IMR-90 (cell line): ENCODE results near the gene MAP4K1. TPM values are rescaled to one million over a fixed set of nuclear protein-coding genes. Genes with fewer than 3 reads are reported as not detected.

Experiments
- ATAC-seq: fragments of 200-7000 bp; cut with Tn5 transposase; 2 replicates; pipeline ENCODE4 v1.9.1; 2020; ENCODE audit warnings: low read depth, mild to moderate bottlenecking, moderate library complexity
- BruUV-seq: library from RNA; stranded (reverse); fragments of 400-500 nt; replicated peaks from 2 replicates; lab custom pipeline; 2021; lab: Mats Ljungman, UMichigan
- CTCF ChIA-PET: fragments of 300-600 bp; formaldehyde crosslinking; extraction: SDS; loops from one replicate; lab custom pipeline; 2021; ENCODE audit warnings: antibody characterized with exemption; lab: Yijun Ruan, JAX
- POLR2A ChIA-PET: fragments of 300-600 bp; sonication (Branson Sonifier 250); formaldehyde crosslinking; loops from one replicate; lab custom pipeline; 2022; ENCODE audit warnings: antibody characterized with exemption; ENCODE audit not compliant: unreplicated experiment; lab: Charles Lee
- DNase-seq: peaks from one replicate; pipeline ENCODE4 v3.0.0; 2013
- H2AFZ ChIP-seq: replicated peaks from 2 replicates; pipeline ENCODE3; 2013; ENCODE audit warnings: low read length, mild to moderate bottlenecking; ENCODE audit not compliant: poor library complexity
- H2AK5ac ChIP-seq: 2 replicates; pipeline ENCODE4 v1.6.1; 2013; ENCODE audit warnings: low read depth, low read length, inconsistent platforms
- H2AK9ac ChIP-seq: replicated peaks from 2 replicates; pipeline ENCODE3; 2013; ENCODE audit warnings: mild to moderate bottlenecking, low read depth, low read length, moderate library complexity; ENCODE audit not compliant: poor library complexity
- H2BK120ac ChIP-seq: 2 replicates; pipeline ENCODE4 v1.6.1; 2013; ENCODE audit warnings: low read depth, low read length, inconsistent platforms
- H2BK15ac ChIP-seq: 3 replicates; pipeline ENCODE4 v1.6.1; 2013; ENCODE audit warnings: low read depth, low read length, inconsistent platforms
- H2BK20ac ChIP-seq: 2 replicates; pipeline ENCODE4 v1.6.1; 2013; ENCODE audit warnings: low read depth, mild to moderate bottlenecking, inconsistent platforms, low read length, moderate library complexity
- H2BK5ac ChIP-seq: 2 replicates; pipeline ENCODE4 v1.6.1; 2013; ENCODE audit warnings: mild to moderate bottlenecking, low read depth, low read length, inconsistent platforms; ENCODE audit not compliant: poor library complexity, severe bottlenecking
- H3K14ac ChIP-seq: replicated peaks from 2 replicates; pipeline ENCODE4 v1.6.1; 2013; ENCODE audit warnings: low read depth, low read length, inconsistent platforms
- H3K18ac ChIP-seq: 2 replicates; pipeline ENCODE4 v1.6.1; 2013; ENCODE audit warnings: low read depth, low read length, control low read depth
- H3K23ac ChIP-seq: 2 replicates; pipeline ENCODE4 v1.6.1; 2013; ENCODE audit warnings: low read depth, low read length, inconsistent platforms
- H3K27ac ChIP-seq: 2 replicates; pipeline ENCODE4 v1.5.1; 2013; ENCODE audit warnings: mild to moderate bottlenecking, control low read depth, low read length; ENCODE audit not compliant: insufficient read depth
- H3K27me3 ChIP-seq: 2 replicates; pipeline ENCODE4 v1.6.1; 2013; ENCODE audit warnings: low read length; ENCODE audit not compliant: control insufficient read depth, insufficient read depth
- H3K36me3 ChIP-seq: 2 replicates; pipeline ENCODE4 v1.6.1; 2013; ENCODE audit warnings: low read length, mixed read lengths; ENCODE audit not compliant: control insufficient read depth, insufficient read depth
- H3K4ac ChIP-seq: 2 replicates; pipeline ENCODE4 v1.6.1; 2013; ENCODE audit warnings: low read depth, low read length, inconsistent platforms
- H3K4me1 ChIP-seq: 2 replicates; pipeline ENCODE4 v1.6.1; 2013; ENCODE audit warnings: low read length, mixed read lengths; ENCODE audit not compliant: control insufficient read depth, insufficient read depth
- H3K4me2 ChIP-seq: 2 replicates; pipeline ENCODE4 v1.6.1; 2013; ENCODE audit warnings: low read depth, mild to moderate bottlenecking, control low read depth, low read length, moderate library complexity
- H3K4me3 ChIP-seq: 2 replicates; pipeline ENCODE4 v1.5.1; 2013; ENCODE audit warnings: low read depth, mild to moderate bottlenecking, control low read depth, low read length, moderate library complexity; ENCODE audit not compliant: insufficient read depth
- H3K56ac ChIP-seq: 2 replicates; pipeline ENCODE4 v1.6.1; 2013; ENCODE audit warnings: low read length, inconsistent platforms; ENCODE audit not compliant: insufficient read depth; ENCODE audit errors: extremely low read depth
- H3K79me1 ChIP-seq, 2 experiments: 2 replicates each; pipeline ENCODE4 v1.6.1; 2013; ENCODE audit warnings: low read length in 2 of 2, inconsistent platforms in 1 of 2, low read depth in 1 of 2
- H3K9ac ChIP-seq: 2 replicates; pipeline ENCODE4 v1.6.1; 2013; ENCODE audit warnings: low read depth, low read length, control low read depth
- H3K9me1 ChIP-seq: 2 replicates; pipeline ENCODE4 v1.6.1; 2013; ENCODE audit warnings: low read length, inconsistent platforms; ENCODE audit not compliant: insufficient read depth
- H3K9me3 ChIP-seq: 2 replicates; pipeline ENCODE4 v1.6.1; 2013; ENCODE audit warnings: low read length; ENCODE audit not compliant: control insufficient read depth, insufficient read depth
- H4K20me1 ChIP-seq: 2 replicates; pipeline ENCODE4 v1.6.1; 2013; ENCODE audit warnings: low read length, inconsistent platforms; ENCODE audit not compliant: insufficient read depth
- H4K5ac ChIP-seq: 2 replicates; pipeline ENCODE4 v1.6.1; 2013; ENCODE audit warnings: mild to moderate bottlenecking, low read depth, low read length, control low read depth
- H4K8ac ChIP-seq, 2 experiments: 2 replicates each; pipeline ENCODE4 v1.6.1; 2013; ENCODE audit warnings: low read depth in 2 of 2, low read length in 2 of 2, control low read depth in 1 of 2, inconsistent platforms in 1 of 2
- H4K91ac ChIP-seq: 2 replicates; pipeline ENCODE4 v1.6.1; 2013; ENCODE audit warnings: low read depth, low read length, inconsistent platforms; ENCODE audit not compliant: insufficient read depth
- CHD1 ChIP-seq: IDR thresholded peaks from 2 replicates; pipeline ENCODE4 v1.6.1; 2012; ENCODE audit warnings: low read depth, low read length, improper control_type of control experiment
- CTCF ChIP-seq: conservative IDR thresholded peaks from 2 replicates; pipeline ENCODE4 v1.5.1; 2012; ENCODE audit warnings: mild to moderate bottlenecking, low read depth, low read length, improper control_type of control experiment
- ELK1 ChIP-seq: fragments of 150-350 bp; IDR thresholded peaks from 2 replicates; pipeline ENCODE4 v1.6.1; 2016; ENCODE audit warnings: low read depth, mild to moderate bottlenecking, low read length, moderate library complexity, borderline replicate concordance
- MAFK ChIP-seq: IDR thresholded peaks from 2 replicates; pipeline ENCODE4 v1.6.1; 2012; ENCODE audit warnings: low read depth, low read length, improper control_type of control experiment
- MAZ ChIP-seq: IDR thresholded peaks from 2 replicates; pipeline ENCODE4 v1.6.1; 2012; ENCODE audit warnings: low read depth, mild to moderate bottlenecking, low read length, improper control_type of control experiment, moderate library complexity, borderline replicate concordance
- NFE2L2 ChIP-seq: fragments of 150-350 bp; IDR thresholded peaks from 2 replicates; pipeline ENCODE4 v1.6.1; 2016; ENCODE audit warnings: low read depth, mild to moderate bottlenecking, low read length
- POLR2A ChIP-seq: IDR thresholded peaks from 2 replicates; pipeline ENCODE4 v1.6.1; 2012; ENCODE audit warnings: mild to moderate bottlenecking, low read depth, low read length
- RAD21 ChIP-seq: IDR thresholded peaks from 2 replicates; pipeline ENCODE4 v1.6.1; 2012; ENCODE audit warnings: low read length, improper control_type of control experiment
- RCOR1 ChIP-seq: IDR thresholded peaks from 2 replicates; pipeline ENCODE4 v1.6.1; 2012; ENCODE audit warnings: mild to moderate bottlenecking, low read length, improper control_type of control experiment; ENCODE audit not compliant: insufficient replicate concordance
- RFX5 ChIP-seq: IDR thresholded peaks from 2 replicates; pipeline ENCODE4 v1.8.0; 2012; ENCODE audit warnings: low read depth, mild to moderate bottlenecking, low read length, moderate library complexity
- SMC3 ChIP-seq: fragments of 150-350 bp; IDR thresholded peaks from 2 replicates; pipeline ENCODE4 v1.6.1; 2016; ENCODE audit warnings: low read depth, mild to moderate bottlenecking, antibody characterized with exemption, low read length, moderate library complexity
- USF2 ChIP-seq: fragments of 150-350 bp; IDR thresholded peaks from 2 replicates; pipeline ENCODE4 v1.6.1; 2017; ENCODE audit warnings: mild to moderate bottlenecking, antibody characterized with exemption, low read length, low read depth
- WGBS, 2 experiments: methylation state at CpG; one replicate each; pipeline versions ENCODE4 v1.1.5 to v1.1.7; 2013; ENCODE audit warnings: missing lambda C conversion rate in 2 of 2; ENCODE audit not compliant: insufficient read length in 1 of 2; ENCODE audit errors: extremely low coverage in 2 of 2; 5-methylcytosine and 5-hydroxymethylcytosine counted together
- dilution Hi-C: fragments of 300-500 bp; cut with HindIII; formaldehyde crosslinking; loops from one replicate; pipeline ENCODE4 v1.14.3; 2018; ENCODE audit warnings: low sequenced_read_pairs; ENCODE audit not compliant: unreplicated experiment
- in situ Hi-C: fragments of 300-500 bp; cut with MboI; formaldehyde crosslinking; loops from 3 replicates; pipeline ENCODE4 v1.14.3; 2019; ENCODE audit warnings: low sequenced_read_pairs, inconsistent platforms, mixed read lengths
- intact Hi-C: fragments of 100-400 bp; cut with micrococcal nuclease; formaldehyde crosslinking; loops from 2 replicates; pipeline ENCODE4 v1.10.0; 2022
- polyA plus RNA-seq, 3 experiments: library from polyadenylated mRNA; depleted of rRNA; stranded (reverse); fragments of >200 nt; gene quantifications; 2 replicates each; pipeline ENCODE4 v1.2.3, GENCODE V29; 2012; ENCODE audit warnings: low replicate concordance in 1 of 3
- total RNA-seq: library from RNA; depleted of rRNA; stranded (reverse); fragments of >200 nt; gene quantifications from 2 replicates; pipeline ENCODE4 v1.2.3, GENCODE V29; 2012

MAP4K1 gene
- total and polyA plus RNA-seq, 2 of the 4 experiments (the other 2 are of a cell fraction) = 0.22 TPM; not detected in 1

- intact Hi-C loops (loop anchor here (10.0 kb wide), 1 partner anchor 404 kb away; no protein-coding TSS in a partner anchor), dilution Hi-C loops (no loop called here), in situ Hi-C loops (loop anchor here (25.0 kb wide), 1 partner anchor 401 kb away; no protein-coding TSS in a partner anchor)
- Histone ChIP-seq H3K14ac (no peak overlapping the region), H2AK9ac (no peak overlapping the region), H3K27ac (no peak overlapping the region), H3K4me3 (no peak overlapping the region), H3K23ac (no peak overlapping the region), H3K9me1 (0 out of 2 replicates have a peak, but pooled peaks cover 3% of the 10 kb centered on the region), H2BK15ac (no peak overlapping the region), H4K91ac (no peak overlapping the region), H4K5ac (no peak overlapping the region), H2AK5ac (no peak overlapping the region), H3K4me1 (no peaks in the 10 kb centered on the region), H3K9ac (no peak overlapping the region), H2BK20ac (no peak overlapping the region), H3K4ac (no peak overlapping the region), H3K4me2 (no peak overlapping the region), H3K36me3 (peaks cover 4% of the 10 kb centered on the region), H3K18ac (no peak overlapping the region), H3K56ac (no peak overlapping the region), H4K20me1 (peaks cover 2% of the 10 kb centered on the region), H2BK120ac (no peak overlapping the region), H3K79me1 (peaks cover 19 to 33% of the 10 kb centered on the region in 2 experiments), H3K9me3 (no peaks in the 10 kb centered on the region), H2BK5ac (no peak overlapping the region), H4K8ac (no peak overlapping the region), H3K27me3 (no peaks in the 10 kb centered on the region), H2AFZ (no peak overlapping the region)
- BruUV-seq = no TSS peak
- no peak for DNase-seq
- ATAC-seq = no peak
- ChIA-PET POLR2A (no interaction called here), CTCF (no interaction called here)
- WGBS, 2 experiments = 100% methylated on average over 1 of the region's 3 CpGs; no CpG with 5 or more reads in 1 of the 2 experiments
- TF ChIP-seq POLR2A = no peak
- TF ChIP-seq NFE2L2 = no peak
- no peak for TF ChIP-seq MAFK
- TF ChIP-seq CHD1 = no peak
- no peak for TF ChIP-seq CTCF
- TF ChIP-seq RFX5 = no peak
- TF ChIP-seq USF2 = no peak
- no peak for TF ChIP-seq MAZ
- TF ChIP-seq ELK1 = no peak
- no peak for TF ChIP-seq SMC3
- no peak for TF ChIP-seq RCOR1
- no peak for TF ChIP-seq RAD21
These were observed 20.7 kb upstream of the MAP4K1 start for GRCh38 chr19:38638461-38638860.
